Measurements from ENCODE around the gene ARID5A.

DNA sequence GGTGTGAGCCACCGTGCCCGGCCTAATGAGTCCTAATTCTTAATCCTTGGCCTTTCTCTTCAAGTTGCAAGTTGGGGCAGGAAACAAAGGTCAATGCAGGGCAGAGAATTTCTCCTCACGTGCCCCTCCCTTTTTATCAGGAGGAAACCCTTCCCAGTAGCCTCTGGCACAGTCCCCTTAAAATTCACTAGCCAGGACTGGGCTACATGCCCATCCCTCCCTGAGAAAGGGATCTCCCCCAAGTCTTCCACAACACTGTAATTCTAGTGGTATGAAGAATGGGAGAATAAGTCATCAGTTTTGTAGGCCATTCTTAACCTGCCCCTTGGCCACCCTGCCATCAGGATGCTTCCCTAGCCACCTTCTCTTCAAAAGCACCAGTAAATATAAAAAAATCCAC is 42.2 kb downstream of the ARID5A start:
- TF ChIP-seq GABPB2 (CRISPR knock-in tag; conservative IDR thresholded peaks at IDR 0.05), result no peak
- TF ChIP-seq, protein P1, sequence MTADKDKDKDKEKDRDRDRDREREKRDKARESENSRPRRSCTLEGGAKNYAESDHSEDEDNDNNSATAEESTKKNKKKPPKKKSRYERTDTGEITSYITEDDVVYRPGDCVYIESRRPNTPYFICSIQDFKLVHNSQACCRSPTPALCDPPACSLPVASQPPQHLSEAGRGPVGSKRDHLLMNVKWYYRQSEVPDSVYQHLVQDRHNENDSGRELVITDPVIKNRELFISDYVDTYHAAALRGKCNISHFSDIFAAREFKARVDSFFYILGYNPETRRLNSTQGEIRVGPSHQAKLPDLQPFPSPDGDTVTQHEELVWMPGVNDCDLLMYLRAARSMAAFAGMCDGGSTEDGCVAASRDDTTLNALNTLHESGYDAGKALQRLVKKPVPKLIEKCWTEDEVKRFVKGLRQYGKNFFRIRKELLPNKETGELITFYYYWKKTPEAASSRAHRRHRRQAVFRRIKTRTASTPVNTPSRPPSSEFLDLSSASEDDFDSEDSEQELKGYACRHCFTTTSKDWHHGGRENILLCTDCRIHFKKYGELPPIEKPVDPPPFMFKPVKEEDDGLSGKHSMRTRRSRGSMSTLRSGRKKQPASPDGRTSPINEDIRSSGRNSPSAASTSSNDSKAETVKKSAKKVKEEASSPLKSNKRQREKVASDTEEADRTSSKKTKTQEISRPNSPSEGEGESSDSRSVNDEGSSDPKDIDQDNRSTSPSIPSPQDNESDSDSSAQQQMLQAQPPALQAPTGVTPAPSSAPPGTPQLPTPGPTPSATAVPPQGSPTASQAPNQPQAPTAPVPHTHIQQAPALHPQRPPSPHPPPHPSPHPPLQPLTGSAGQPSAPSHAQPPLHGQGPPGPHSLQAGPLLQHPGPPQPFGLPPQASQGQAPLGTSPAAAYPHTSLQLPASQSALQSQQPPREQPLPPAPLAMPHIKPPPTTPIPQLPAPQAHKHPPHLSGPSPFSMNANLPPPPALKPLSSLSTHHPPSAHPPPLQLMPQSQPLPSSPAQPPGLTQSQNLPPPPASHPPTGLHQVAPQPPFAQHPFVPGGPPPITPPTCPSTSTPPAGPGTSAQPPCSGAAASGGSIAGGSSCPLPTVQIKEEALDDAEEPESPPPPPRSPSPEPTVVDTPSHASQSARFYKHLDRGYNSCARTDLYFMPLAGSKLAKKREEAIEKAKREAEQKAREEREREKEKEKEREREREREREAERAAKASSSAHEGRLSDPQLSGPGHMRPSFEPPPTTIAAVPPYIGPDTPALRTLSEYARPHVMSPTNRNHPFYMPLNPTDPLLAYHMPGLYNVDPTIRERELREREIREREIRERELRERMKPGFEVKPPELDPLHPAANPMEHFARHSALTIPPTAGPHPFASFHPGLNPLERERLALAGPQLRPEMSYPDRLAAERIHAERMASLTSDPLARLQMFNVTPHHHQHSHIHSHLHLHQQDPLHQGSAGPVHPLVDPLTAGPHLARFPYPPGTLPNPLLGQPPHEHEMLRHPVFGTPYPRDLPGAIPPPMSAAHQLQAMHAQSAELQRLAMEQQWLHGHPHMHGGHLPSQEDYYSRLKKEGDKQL (CRISPR knock-in tag; IDR thresholded peaks at IDR 0.05; ENCODE audit: borderline replicate concordance), result no peak
- TF ChIP-seq ZNF263 (CRISPR knock-in tag; IDR thresholded peaks at IDR 0.05; ENCODE audit: borderline replicate concordance), result no peak
- TF ChIP-seq HNRNPLL (IDR thresholded peaks at IDR 0.05; ENCODE audit: low read depth, low read length, poor library complexity, severe bottlenecking), result no peak
- TF ChIP-seq ZNF121 (CRISPR knock-in tag; conservative IDR thresholded peaks at IDR 0.05), result no peak
- TF ChIP-seq NFE2 (IDR thresholded peaks at IDR 0.05; ENCODE audit: low read depth), result no peak
- no peak for TF ChIP-seq HEY1 (CRISPR knock-in tag; IDR thresholded peaks at IDR 0.05; ENCODE audit: borderline replicate concordance)
- no peak for TF ChIP-seq C11orf30 (IDR thresholded peaks at IDR 0.05; ENCODE audit: low read depth)
- TF ChIP-seq, protein P2, sequence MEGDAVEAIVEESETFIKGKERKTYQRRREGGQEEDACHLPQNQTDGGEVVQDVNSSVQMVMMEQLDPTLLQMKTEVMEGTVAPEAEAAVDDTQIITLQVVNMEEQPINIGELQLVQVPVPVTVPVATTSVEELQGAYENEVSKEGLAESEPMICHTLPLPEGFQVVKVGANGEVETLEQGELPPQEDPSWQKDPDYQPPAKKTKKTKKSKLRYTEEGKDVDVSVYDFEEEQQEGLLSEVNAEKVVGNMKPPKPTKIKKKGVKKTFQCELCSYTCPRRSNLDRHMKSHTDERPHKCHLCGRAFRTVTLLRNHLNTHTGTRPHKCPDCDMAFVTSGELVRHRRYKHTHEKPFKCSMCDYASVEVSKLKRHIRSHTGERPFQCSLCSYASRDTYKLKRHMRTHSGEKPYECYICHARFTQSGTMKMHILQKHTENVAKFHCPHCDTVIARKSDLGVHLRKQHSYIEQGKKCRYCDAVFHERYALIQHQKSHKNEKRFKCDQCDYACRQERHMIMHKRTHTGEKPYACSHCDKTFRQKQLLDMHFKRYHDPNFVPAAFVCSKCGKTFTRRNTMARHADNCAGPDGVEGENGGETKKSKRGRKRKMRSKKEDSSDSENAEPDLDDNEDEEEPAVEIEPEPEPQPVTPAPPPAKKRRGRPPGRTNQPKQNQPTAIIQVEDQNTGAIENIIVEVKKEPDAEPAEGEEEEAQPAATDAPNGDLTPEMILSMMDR (IDR thresholded peaks at IDR 0.05 in 2 of 3, conservative IDR thresholded peaks at IDR 0.05 in 1 of 3; ENCODE audit: insufficient read depth in 2 of 3, low read depth in 1 of 3, low read length in 3 of 3), result no peak
